GM13977 (cell line): ENCODE measurements around the gene ARHGAP40.

Experiments used
- DNase-seq: peaks from one replicate; pipeline ENCODE4 v3.0.0; 2012; ENCODE audit warnings: low spot score
- CTCF ChIP-seq: IDR thresholded peaks from 2 replicates; pipeline ENCODE4 v1.5.1; 2012; ENCODE audit warnings: mild to moderate bottlenecking, control low read depth; ENCODE audit not compliant: insufficient read depth; ENCODE audit errors: extremely low read depth, missing control alignments
- in situ Hi-C: fragments of 300-500 bp; cut with MboI; formaldehyde crosslinking; loops from one replicate; pipeline ENCODE4 v1.12.0; 2022; ENCODE audit warnings: low sequenced_read_pairs, low pct_unique_long_range_greater_than_20kb, mixed read lengths, inconsistent platforms; ENCODE audit not compliant: unreplicated experiment

Gene ARHGAP40

GRCh38 chr20:38673261-38673660 lies 71.7 kb downstream of the ARHGAP40 start:
- no peak for TF ChIP-seq CTCF
- DNase-seq, result no peak
- in situ Hi-C loops, result loop anchor here (25.0 kb wide), 1 partner anchor 239 kb away; no protein-coding TSS in a partner anchor

- in situ Hi-C loops, result loop anchor here (25.0 kb wide), 1 partner anchor 239 kb away; no protein-coding TSS in a partner anchor
- TF ChIP-seq CTCF, result no peak
- DNase-seq, result no peak
Observed at GRCh38 chr20:38673725-38674091, 72.1 kb downstream of the ARHGAP40 start.

- in situ Hi-C loops, result loop anchor here (25.0 kb wide), 1 partner anchor 238 kb away; no protein-coding TSS in a partner anchor
Observed at GRCh38 chr20:38674092-38674764, 72.6 kb downstream of the ARHGAP40 start.

GRCh38 chr20:38674765-38675133 lies 73.1 kb downstream of the ARHGAP40 start:
- no peak for TF ChIP-seq CTCF
- in situ Hi-C loops, result loop anchor here (25.0 kb wide), 1 partner anchor 238 kb away; no protein-coding TSS in a partner anchor
- DNase-seq, result no peak

More at GRCh38 chr20:38674092-38674764, 72.6 kb downstream of the ARHGAP40 start:
- DNase-seq, result peak; percentile 90
- TF ChIP-seq CTCF, result no peak

GRCh38 chr20:38676576-38676975 lies 75.0 kb downstream of the ARHGAP40 start:
- in situ Hi-C loops, result no loop called here
- DNase-seq, result no peak

More at GRCh38 chr20:38676576-38676975, 75.0 kb downstream of the ARHGAP40 start:
- TF ChIP-seq CTCF, result no peak
